Measurements from ENCODE around the gene BPIFB6.

The BPIFB6 gene

DNA sequence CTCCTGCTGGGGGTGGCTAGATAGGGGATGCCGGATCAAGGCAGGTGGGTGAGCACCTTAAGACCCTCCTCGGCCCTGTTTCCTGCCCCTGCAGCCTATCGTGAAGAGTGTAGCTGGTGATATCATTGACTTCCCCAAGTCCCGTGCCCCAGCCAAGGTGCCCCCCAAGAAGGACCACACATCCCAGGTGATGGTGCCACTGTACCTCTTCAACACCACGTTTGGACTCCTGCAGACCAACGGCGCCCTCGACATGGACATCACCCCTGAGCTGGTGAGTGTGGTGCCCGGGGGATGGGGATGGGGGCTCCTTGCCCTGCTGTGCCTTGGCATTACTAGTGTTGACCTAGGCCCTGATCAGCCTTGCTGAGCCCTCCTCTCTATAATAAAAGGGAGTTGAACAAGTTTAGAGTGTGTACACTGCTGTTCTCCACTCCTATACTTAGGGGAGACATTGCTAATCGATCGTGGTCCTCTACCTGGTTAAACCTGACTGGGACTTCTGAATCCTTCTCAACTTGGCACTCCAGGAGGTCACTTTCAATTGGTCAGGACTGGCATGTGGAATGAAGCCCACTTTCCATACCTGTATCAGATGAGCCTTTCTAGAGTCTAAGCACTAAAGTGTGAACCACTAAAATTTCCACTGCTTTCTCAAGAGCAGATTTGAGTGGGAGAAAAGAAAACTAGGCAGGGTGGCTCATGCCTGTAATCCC is 33.3 kb downstream of the BPIFB6 start:
- no peak for DNase-seq (ENCODE audit: low read depth)

DNA sequence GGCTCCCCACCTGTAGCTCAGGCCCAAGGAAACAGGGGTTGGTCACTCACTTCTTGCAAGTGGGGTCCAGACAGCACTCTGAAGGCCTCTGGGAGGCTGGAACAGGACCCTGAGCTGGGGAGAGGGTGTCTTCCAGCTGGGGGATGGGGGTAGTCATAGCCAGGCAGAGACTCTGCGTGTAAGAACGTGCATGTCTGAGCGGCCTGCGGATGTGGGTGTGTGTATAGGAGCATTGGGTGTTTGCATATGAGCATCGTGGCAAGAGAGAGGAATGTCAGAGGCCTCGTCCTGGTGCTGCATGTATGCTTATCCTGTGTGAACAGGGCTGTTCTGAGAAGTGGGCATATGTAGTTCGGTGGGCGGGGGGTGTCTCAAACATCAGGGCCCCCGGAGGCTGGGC is 34.3 kb downstream of the BPIFB6 start:
- DNase-seq (ENCODE audit: low read depth) = no peak

- no peak for DNase-seq (ENCODE audit: low read depth)
Measured at GRCh38 chr20:33067806-33068205, 36.4 kb downstream of the BPIFB6 start.

GRCh38 chr20:33068251-33068939 is 36.9 kb downstream of the BPIFB6 start:
- DNase-seq (ENCODE audit: low read depth) = no peak

GRCh38 chr20:33069673-33070072 is 38.2 kb downstream of the BPIFB6 start:
- DNase-seq (ENCODE audit: low read depth) = no peak

DNA sequence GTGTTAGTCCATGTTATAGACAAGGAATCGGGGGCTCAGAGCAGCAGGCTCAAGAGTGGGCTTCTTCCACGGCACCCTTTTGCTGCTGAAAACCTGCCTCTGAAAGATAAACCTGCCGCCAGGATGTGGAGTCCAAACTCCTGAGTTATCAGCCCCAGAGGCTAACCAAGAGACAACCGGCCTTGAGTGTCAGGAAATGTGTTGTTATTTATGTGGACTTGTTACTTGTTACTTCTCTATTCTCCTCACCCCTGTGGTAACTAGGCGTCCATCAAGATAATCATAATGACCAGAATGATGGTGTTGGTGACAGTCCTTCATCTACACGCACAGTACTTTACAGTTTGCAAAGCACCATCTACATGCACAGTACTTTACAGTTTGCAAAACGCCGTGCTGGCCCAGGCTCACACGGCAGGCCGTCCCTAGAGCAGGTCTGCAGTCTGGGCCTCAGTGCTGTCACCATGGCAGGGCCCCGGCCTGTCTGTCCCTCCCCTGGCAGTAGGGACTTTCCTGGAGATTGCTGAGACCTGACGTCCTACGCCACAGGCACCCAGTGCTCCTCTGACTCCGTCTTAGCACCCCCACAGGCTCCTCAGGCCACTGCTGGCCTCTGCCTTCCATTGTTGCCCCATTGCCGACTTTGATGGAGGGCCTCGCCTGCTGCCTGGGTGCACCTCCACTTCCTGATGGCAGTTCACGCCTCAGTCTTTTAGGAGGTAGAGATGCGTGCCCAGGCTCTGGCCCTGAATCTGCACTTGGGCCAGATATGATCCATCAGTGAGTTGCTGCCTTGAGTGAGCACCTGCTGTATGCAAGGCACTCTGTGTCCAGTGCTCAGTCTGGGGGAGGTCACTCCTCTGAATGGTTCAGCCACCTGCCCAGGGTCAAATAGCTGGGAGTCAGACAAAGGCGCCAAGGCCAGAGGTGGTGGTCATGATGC is 38.9 kb downstream of the BPIFB6 start:
- DNase-seq (ENCODE audit: low read depth) = no peak

DNA sequence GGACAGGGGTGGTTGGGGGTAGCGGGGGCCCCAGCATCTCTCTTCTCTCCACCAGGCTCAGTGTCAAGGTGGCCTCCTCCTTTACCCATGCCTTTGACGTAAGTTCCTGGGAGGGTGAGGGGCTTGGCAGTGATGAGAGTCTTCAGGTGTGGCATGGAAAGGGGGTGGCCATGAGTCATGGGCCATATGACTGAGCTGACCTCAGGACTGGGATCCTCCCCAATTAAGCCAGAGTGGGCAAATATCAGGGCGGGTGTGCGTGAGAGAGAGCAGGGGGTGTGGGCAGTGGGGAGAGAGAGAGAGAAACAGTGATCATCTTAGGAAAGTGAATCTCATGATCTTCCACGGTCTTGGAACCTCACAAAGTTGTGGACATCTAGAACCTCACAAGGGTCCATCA is 39.8 kb downstream of the BPIFB6 start:
- DNase-seq (ENCODE audit: low read depth) = no peak

DNA sequence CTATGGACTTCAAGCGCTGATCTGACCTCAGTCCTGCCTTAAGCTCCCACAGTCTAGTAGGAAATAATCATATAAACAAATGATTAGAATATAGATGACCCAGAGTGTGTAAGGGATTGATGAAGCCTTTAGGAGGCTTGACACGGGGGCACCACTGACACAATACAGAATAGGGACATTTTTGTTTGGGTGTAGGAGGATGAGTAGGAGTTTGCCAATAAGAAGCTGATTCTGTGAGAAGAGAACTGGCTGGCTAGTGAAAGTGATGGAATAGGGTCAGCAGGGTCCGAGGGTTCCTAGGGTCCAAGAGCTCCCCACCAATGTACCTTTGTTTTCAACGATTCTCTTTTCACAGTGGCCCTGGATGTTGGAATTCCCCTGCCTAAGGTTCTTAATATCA is 40.9 kb downstream of the BPIFB6 start:
- no peak for DNase-seq (ENCODE audit: low read depth)

GRCh38 chr20:33072813-33073212 is 41.4 kb downstream of the BPIFB6 start:
- DNase-seq (ENCODE audit: low read depth) = no peak

- DNase-seq (ENCODE audit: low read depth) = no peak
Measured at GRCh38 chr20:33074675-33075074, 43.2 kb downstream of the BPIFB6 start.

DNA sequence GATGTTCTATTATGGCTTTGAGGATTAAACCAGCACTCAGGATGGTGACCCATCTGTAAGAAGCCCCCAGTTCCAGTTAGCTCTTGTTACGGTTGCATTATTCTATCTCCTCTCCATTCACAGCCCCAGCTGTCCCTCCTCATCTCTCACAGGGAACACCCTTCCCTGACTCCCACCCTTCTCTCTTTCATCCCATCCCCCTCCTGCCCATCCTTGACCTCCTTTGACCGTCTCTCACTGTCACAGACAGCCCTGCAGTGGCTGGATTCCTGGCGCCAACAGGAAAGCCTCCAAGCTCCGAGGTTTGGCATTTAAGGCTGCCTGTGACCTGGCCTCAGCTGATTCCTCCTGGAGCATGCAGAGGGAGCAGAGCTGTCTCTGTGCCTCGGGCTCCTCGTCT is 43.8 kb downstream of the BPIFB6 start:
- no peak for DNase-seq (ENCODE audit: low read depth)

GRCh38 chr20:33076662-33077372 is 45.4 kb downstream of the BPIFB6 start:
- no peak for DNase-seq (ENCODE audit: low read depth)

- no peak for DNase-seq (ENCODE audit: low read depth)
Measured at GRCh38 chr20:33079259-33079658, 47.8 kb downstream of the BPIFB6 start, which contains the start of gene BPIFB4. Gene BPIFB4 (plus strand): TSS chr20:33079643. CDS start chr20:33081527, 1,884 bp downstream.

- no peak for DNase-seq (ENCODE audit: low read depth)
Measured at GRCh38 chr20:33081411-33082154, 50.1 kb downstream of the BPIFB6 start.

DNA sequence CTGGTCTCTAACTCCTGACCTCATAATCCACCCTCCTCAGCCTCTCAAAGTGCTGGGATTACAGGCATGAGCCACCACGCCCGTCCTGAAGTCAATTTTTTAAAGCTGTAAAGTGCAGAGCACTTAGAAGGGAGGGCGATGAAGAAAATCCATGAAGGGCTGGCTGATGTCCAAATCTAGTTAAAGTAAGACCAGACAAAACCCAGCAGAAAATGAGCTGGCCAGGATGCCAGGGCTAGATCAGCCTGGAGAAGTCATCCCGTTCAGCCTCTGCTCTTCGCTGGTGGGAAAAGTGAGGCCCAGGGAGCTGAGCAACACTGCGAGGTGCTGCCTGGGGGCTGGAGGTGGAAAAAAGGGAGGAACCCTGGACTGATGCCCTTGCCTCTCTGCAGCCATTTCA is 51.1 kb downstream of the BPIFB6 start:
- DNase-seq (ENCODE audit: low read depth) = no peak

DNA sequence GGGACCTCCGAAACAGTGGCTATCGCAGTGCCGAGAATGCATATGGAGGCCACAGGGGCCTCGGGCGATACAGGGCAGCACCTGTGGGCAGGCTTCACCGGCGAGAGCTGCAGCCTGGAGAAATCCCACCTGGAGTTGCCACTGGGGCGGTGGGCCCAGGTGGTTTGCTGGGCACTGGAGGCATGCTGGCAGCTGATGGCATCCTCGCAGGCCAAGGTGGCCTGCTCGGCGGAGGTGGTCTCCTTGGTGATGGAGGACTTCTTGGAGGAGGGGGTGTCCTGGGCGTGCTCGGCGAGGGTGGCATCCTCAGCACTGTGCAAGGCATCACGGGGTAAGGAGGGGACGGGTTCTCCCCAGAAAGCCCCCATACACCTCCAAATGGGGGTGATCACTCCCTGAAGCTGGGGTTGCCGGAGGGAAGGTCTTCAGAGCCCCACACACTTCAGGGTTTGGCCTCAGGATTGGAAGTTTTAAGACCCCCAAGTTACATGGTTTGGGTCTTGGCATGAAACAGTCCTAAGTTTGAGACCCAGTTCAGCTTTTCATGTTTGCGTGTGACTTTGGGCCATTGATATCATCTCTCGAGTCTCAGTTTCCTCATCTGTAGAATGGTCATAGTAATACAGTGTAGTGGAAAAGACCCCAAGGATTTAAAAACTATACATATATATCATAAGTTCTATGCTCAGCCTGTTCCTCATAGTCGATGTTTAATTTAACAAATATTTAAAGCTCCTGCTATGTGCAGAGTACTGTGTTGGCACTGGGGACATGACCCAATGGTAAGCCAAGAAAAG is 52.3 kb downstream of the BPIFB6 start:
- DNase-seq (ENCODE audit: low read depth) = no peak

DNA sequence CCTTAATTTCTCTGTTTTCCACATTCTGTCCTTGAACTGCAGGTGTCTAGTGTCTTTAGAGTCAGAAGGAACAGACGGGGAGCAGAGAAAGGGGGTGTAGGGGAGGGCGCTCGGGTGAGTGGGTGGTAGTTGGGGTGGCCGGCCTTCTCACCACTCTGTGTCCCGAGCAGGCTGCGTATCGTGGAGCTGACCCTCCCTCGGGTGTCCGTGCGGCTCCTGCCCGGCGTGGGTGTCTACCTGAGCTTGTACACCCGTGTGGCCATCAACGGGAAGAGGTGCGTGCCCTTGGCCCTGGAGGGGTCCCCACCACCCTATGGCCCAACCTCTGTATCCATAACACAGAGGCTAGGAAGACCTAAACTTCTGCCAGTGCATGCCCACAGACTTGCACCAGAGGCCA is 53.3 kb downstream of the BPIFB6 start:
- no peak for DNase-seq (ENCODE audit: low read depth)

DNA sequence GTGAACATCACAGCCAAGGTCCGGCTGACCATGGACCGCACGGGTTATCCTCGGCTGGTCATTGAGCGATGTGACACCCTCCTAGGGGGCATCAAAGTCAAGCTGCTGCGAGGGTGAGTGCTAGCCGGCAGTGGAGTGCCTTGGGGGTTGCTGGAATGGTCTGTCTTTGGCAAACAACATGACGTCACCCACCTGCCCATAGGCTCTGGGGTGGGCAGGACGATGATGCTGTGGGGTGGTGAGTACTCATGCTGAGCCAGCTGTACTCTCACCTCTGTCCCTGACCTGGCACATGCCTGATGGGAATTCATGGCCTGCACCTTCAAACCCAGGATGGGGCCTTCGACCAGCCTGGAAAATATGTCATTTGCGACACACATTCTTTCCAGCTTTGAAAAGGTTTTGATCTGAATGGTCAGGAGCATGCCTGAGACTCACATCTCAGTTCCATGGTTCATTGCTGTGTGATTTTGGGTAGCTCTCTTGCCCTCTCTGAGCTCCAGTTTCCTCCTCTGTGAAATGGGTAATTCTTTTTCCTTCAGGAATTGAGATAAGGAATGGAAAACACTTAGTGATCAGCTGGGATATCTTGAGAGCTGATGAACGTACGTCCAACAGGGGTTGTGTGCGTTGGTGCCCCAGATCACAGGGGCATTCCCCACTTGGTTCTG is 54.7 kb downstream of the BPIFB6 start:
- DNase-seq (ENCODE audit: low read depth) = no peak

GRCh38 chr20:33091147-33091546 is 59.7 kb downstream of the BPIFB6 start:
- DNase-seq (ENCODE audit: low read depth) = no peak

- DNase-seq (ENCODE audit: low read depth) = no peak
Measured at GRCh38 chr20:33091693-33092092, 60.2 kb downstream of the BPIFB6 start.
